AG09309 (cell line): ENCODE data around the gene CECR2.

Source experiments
- DNase-seq: peaks from one replicate; pipeline ENCODE4 v3.0.0-alpha.2; 2010; ENCODE audit warnings: low read depth
- H3K4me3 ChIP-seq: 2 replicates; pipeline ENCODE4 v1.5.1; 2011; ENCODE audit warnings: mild to moderate bottlenecking, low read depth, low read length, moderate library complexity; ENCODE audit not compliant: control insufficient read depth
- TF ChIP-seq, protein P1 (sequence below): IDR thresholded peaks from 2 replicates; pipeline ENCODE4 v1.5.1; 2011; ENCODE audit warnings: mild to moderate bottlenecking, low read depth, low read length, inconsistent platforms; ENCODE audit not compliant: insufficient read depth, control insufficient read depth; ENCODE audit errors: missing control alignments

The CECR2 gene

GRCh38 chr22:17476838-17477237 is 107.6 kb downstream of the CECR2 start:
- TF ChIP-seq, protein P1, sequence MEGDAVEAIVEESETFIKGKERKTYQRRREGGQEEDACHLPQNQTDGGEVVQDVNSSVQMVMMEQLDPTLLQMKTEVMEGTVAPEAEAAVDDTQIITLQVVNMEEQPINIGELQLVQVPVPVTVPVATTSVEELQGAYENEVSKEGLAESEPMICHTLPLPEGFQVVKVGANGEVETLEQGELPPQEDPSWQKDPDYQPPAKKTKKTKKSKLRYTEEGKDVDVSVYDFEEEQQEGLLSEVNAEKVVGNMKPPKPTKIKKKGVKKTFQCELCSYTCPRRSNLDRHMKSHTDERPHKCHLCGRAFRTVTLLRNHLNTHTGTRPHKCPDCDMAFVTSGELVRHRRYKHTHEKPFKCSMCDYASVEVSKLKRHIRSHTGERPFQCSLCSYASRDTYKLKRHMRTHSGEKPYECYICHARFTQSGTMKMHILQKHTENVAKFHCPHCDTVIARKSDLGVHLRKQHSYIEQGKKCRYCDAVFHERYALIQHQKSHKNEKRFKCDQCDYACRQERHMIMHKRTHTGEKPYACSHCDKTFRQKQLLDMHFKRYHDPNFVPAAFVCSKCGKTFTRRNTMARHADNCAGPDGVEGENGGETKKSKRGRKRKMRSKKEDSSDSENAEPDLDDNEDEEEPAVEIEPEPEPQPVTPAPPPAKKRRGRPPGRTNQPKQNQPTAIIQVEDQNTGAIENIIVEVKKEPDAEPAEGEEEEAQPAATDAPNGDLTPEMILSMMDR = no peak
- H3K4me3 ChIP-seq = no peak overlapping the region
- no peak for DNase-seq

- no peak overlapping the region for H3K4me3 ChIP-seq
- TF ChIP-seq, protein P1 = no peak
- no peak for DNase-seq
These were observed 108.2 kb downstream of the CECR2 start for GRCh38 chr22:17477391-17477833.

GRCh38 chr22:17479135-17479534 is 109.9 kb downstream of the CECR2 start:
- no peak overlapping the region for H3K4me3 ChIP-seq
- no peak for DNase-seq
- TF ChIP-seq, protein P1 = no peak

GRCh38 chr22:17481424-17481823 is 112.2 kb downstream of the CECR2 start:
- H3K4me3 ChIP-seq = no peak overlapping the region
- DNase-seq = no peak

GRCh38 chr22:17483688-17484372 is 114.6 kb downstream of the CECR2 start:
- no peak overlapping the region for H3K4me3 ChIP-seq
- DNase-seq = no peak
- TF ChIP-seq, protein P1 = no peak

More at GRCh38 chr22:17481424-17481823, 112.2 kb downstream of the CECR2 start:
- TF ChIP-seq, protein P1 = no peak

DNA sequence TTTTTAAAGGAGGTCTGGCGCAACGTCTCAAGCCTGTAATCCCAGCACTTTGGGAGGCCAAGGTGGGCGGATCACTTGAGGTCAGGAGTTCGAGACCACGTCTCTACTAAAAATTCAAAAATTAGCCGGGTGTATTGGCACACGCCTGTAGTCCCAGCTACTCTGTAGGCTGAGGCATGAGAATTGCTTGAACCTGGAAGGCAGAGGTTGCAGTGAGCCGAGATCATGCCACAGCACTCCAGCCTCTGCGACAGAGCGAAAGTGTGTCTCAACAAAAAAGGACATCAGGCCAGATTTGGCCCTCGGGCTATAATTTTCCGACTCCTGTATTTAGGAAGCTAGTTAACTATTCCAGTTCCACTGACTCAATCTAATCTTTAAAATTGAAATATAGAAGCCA is 115.3 kb downstream of the CECR2 start:
- TF ChIP-seq, protein P1 = no peak
- H3K4me3 ChIP-seq = no peak overlapping the region
- no peak for DNase-seq
